ENCODE measurements around the gene ZFHX3. TPM values are rescaled to one million over a fixed set of nuclear protein-coding genes. Genes with fewer than 3 reads are reported as not detected.

The ZFHX3 gene
- polyA plus RNA-seq, 1 experiment: 2.2 TPM

GRCh38 chr16:72967941-72968340 lies 80.0 kb downstream of the ZFHX3 start:
- CTCF ChIA-PET: no interaction called here
- POLR2A ChIA-PET: no interaction called here
- H3K4me3 ChIP-seq (ENCODE audit: low read depth, low read length): no peak overlapping the region

GRCh38 chr16:72963533-72964315 lies 84.2 kb downstream of the ZFHX3 start:
- TF ChIP-seq CTCF (IDR thresholded peaks at IDR 0.05; ENCODE audit: insufficient read depth, low read depth, low read length): no peak
- Histone ChIP-seq H3K27me3 (ENCODE audit: control insufficient read depth, insufficient read depth, low read length) (no peaks in the 10 kb centered on the region), H3K4me3 (ENCODE audit: low read depth, low read length) (no peak overlapping the region), H3K36me3 (ENCODE audit: control insufficient read depth, insufficient read depth, low read length) (peaks cover 5% of the 10 kb centered on the region)
- DNase-seq (ENCODE audit: low read depth): no peak
- ChIA-PET POLR2A (no interaction called here), CTCF (no interaction called here)

More at GRCh38 chr16:72967941-72968340, 80.0 kb downstream of the ZFHX3 start:
- no peak for TF ChIP-seq CTCF (IDR thresholded peaks at IDR 0.05; ENCODE audit: insufficient read depth, low read depth, low read length)
- no peaks in the 10 kb centered on the region for H3K36me3 ChIP-seq (ENCODE audit: control insufficient read depth, insufficient read depth, low read length)
- no peaks in the 10 kb centered on the region for H3K27me3 ChIP-seq (ENCODE audit: control insufficient read depth, insufficient read depth, low read length)
- no peak for DNase-seq (ENCODE audit: low read depth)

- Histone ChIP-seq H3K27me3 (ENCODE audit: control insufficient read depth, insufficient read depth, low read length) (no peaks in the 10 kb centered on the region), H3K36me3 (ENCODE audit: control insufficient read depth, insufficient read depth, low read length) (peaks cover 8% of the 10 kb centered on the region), H3K4me3 (ENCODE audit: low read depth, low read length) (no peak overlapping the region)
- CTCF ChIA-PET: interaction anchor here (1.0 to 1.8 kb wide), 2 partner anchors 9 to 12 kb away, joined by 4 to 6 read pairs; no protein-coding TSS in a partner anchor
- POLR2A ChIA-PET: no interaction called here
- no peak for DNase-seq (ENCODE audit: low read depth)
- no peak for TF ChIP-seq CTCF (IDR thresholded peaks at IDR 0.05; ENCODE audit: insufficient read depth, low read depth, low read length)
Measured at GRCh38 chr16:72962347-72962746, 85.6 kb downstream of the ZFHX3 start.

GRCh38 chr16:72961863-72962262 lies 86.1 kb downstream of the ZFHX3 start:
- no peak for TF ChIP-seq CTCF (IDR thresholded peaks at IDR 0.05; ENCODE audit: insufficient read depth, low read depth, low read length)
- H3K4me3 ChIP-seq (ENCODE audit: low read depth, low read length): no peak overlapping the region
- H3K36me3 ChIP-seq (ENCODE audit: control insufficient read depth, insufficient read depth, low read length): peaks cover 8% of the 10 kb centered on the region
- ChIA-PET CTCF (interaction anchor here (0.7 to 1.8 kb wide), 7 partner anchors 9 to 129 kb away, joined by 3 to 6 read pairs (median 4); no protein-coding TSS in a partner anchor), POLR2A (interaction anchor here (0.7 kb wide), 1 partner anchor 95 kb away, joined by 8 read pairs; no protein-coding TSS in a partner anchor)
- no peaks in the 10 kb centered on the region for H3K27me3 ChIP-seq (ENCODE audit: control insufficient read depth, insufficient read depth, low read length)
- no peak for DNase-seq (ENCODE audit: low read depth)

- POLR2A ChIA-PET: interaction anchor here (0.7 to 0.9 kb wide), 2 partner anchors 94 to 241 kb away, joined by 3 to 8 read pairs; no protein-coding TSS in a partner anchor
- CTCF ChIA-PET: interaction anchor here (0.7 to 1.8 kb wide), 8 partner anchors 8 to 161 kb away, joined by 3 to 6 read pairs (median 4); no protein-coding TSS in a partner anchor
- peaks cover 8% of the 10 kb centered on the region for H3K36me3 ChIP-seq (ENCODE audit: control insufficient read depth, insufficient read depth, low read length)
- no peak overlapping the region for H3K4me3 ChIP-seq (ENCODE audit: low read depth, low read length)
- peak; percentile 36 for TF ChIP-seq CTCF (IDR thresholded peaks at IDR 0.05; ENCODE audit: insufficient read depth, low read depth, low read length)
- no peak for DNase-seq (ENCODE audit: low read depth)
- no peaks in the 10 kb centered on the region for H3K27me3 ChIP-seq (ENCODE audit: control insufficient read depth, insufficient read depth, low read length)
Measured at GRCh38 chr16:72961115-72961832, 86.7 kb downstream of the ZFHX3 start.
